H1 (cell line): Measurements from ENCODE around the gene LPP. TPM values are rescaled to one million over a fixed set of nuclear protein-coding genes. Genes with fewer than 3 reads are reported as not detected.

ENCODE experiments used
- CTCF ChIA-PET: fragments of 300-600 bp; sonication (Branson Sonifier 250); formaldehyde crosslinking; loops from one replicate; lab custom pipeline; 2021; ENCODE audit not compliant: partially characterized antibody; lab: Charles Lee
- POLR2A ChIA-PET: fragments of 300-600 bp; sonication (Branson Sonifier 250); formaldehyde crosslinking; loops from one replicate; lab custom pipeline; 2021; ENCODE audit warnings: inconsistent platforms; ENCODE audit not compliant: partially characterized antibody; lab: Charles Lee
- DNase-seq, 2 experiments: peaks; one replicate each; pipeline versions ENCODE4 v3.0.0 to v3.0.0-alpha.2; 2010 to 2022; ENCODE audit warnings: low spot score in 2 of 2, low read depth in 1 of 2, mixed read lengths in 1 of 2
- FAIRE-seq: peaks from 2 replicates; lab custom pipeline; 2011; peaks lifted over from hg19 to GRCh38; lab: Jason Lieb, UNC
- H2AFZ ChIP-seq: 2 replicates; pipeline ENCODE4 v1.8.1; 2012; ENCODE audit warnings: low read length, inconsistent platforms
- H2AK5ac ChIP-seq: 2 replicates; pipeline ENCODE4 v1.6.1; 2013; ENCODE audit warnings: low read depth, low read length
- H2BK120ac ChIP-seq: replicated peaks from 2 replicates; pipeline ENCODE3; 2013; ENCODE audit warnings: low read depth, low read length, inconsistent platforms
- H2BK12ac ChIP-seq: 2 replicates; pipeline ENCODE4 v1.6.1; 2013; ENCODE audit warnings: low read depth, low read length
- H2BK15ac ChIP-seq: 2 replicates; pipeline ENCODE4 v1.6.1; 2013; ENCODE audit warnings: low read length
- H2BK20ac ChIP-seq: 2 replicates; pipeline ENCODE4 v1.6.1; 2013; ENCODE audit warnings: low read length
- H2BK5ac ChIP-seq: 2 replicates; pipeline ENCODE4 v1.6.1; 2013; ENCODE audit warnings: low read depth, low read length
- H3K14ac ChIP-seq: 2 replicates; pipeline ENCODE4 v1.6.1; 2013; ENCODE audit warnings: inconsistent platforms; ENCODE audit not compliant: insufficient read length
- H3K18ac ChIP-seq: 2 replicates; pipeline ENCODE4 v1.6.1; 2013; ENCODE audit warnings: low read length; ENCODE audit errors: extremely low read depth
- H3K23ac ChIP-seq: 2 replicates; pipeline ENCODE4 v1.6.1; 2013; ENCODE audit warnings: inconsistent platforms; ENCODE audit not compliant: insufficient read length
- H3K23me2 ChIP-seq: 2 replicates; pipeline ENCODE4 v1.6.1; 2013; ENCODE audit warnings: low read depth, low read length
- H3K27ac ChIP-seq: 2 replicates; pipeline ENCODE4 v1.6.1; 2011; ENCODE audit warnings: low read depth, low read length, inconsistent platforms
- H3K27me3 ChIP-seq, 4 experiments: replicated peaks in 1 of 4; 1 replicate in 1 of 4; 2 replicates in 3 of 4; pipeline versions ENCODE4 v1.6.1 to v1.8.1; 2011 to 2013; ENCODE audit warnings: low read length in 3 of 4, mild to moderate bottlenecking in 3 of 4, inconsistent platforms in 2 of 4, mixed read lengths in 2 of 4, moderate library complexity in 1 of 4; ENCODE audit not compliant: control insufficient read depth in 3 of 4, insufficient read depth in 3 of 4; ENCODE audit errors: extremely low read depth in 1 of 4
- H3K36me3 ChIP-seq, 4 experiments: 2 replicates each; pipeline versions ENCODE4 v1.6.1 to v1.8.1; 2011 to 2013; ENCODE audit warnings: mild to moderate bottlenecking in 4 of 4, low read length in 3 of 4, moderate library complexity in 2 of 4, control low read depth in 1 of 4, inconsistent platforms in 1 of 4; ENCODE audit not compliant: insufficient read depth in 4 of 4, control insufficient read depth in 2 of 4
- H3K4ac ChIP-seq: replicated peaks from 2 replicates; pipeline ENCODE3; 2013; ENCODE audit warnings: low read length, low read depth, mixed read lengths, inconsistent platforms; ENCODE audit not compliant: insufficient read length
- H3K4me1 ChIP-seq, 4 experiments: replicated peaks in 1 of 4; 1 replicate in 1 of 4; 2 replicates in 3 of 4; pipeline versions ENCODE4 v1.6.1 to v1.8.1; 2011 to 2013; ENCODE audit warnings: low read length in 3 of 4, inconsistent platforms in 2 of 4, mixed read lengths in 1 of 4; ENCODE audit not compliant: insufficient read depth in 4 of 4, control insufficient read depth in 3 of 4
- H3K4me2 ChIP-seq, 2 experiments: 2 replicates each; pipeline versions ENCODE4 v1.6.1 to v1.8.1; 2011 to 2013; ENCODE audit warnings: low read depth in 2 of 2, low read length in 2 of 2, control low read depth in 1 of 2, inconsistent platforms in 1 of 2, mild to moderate bottlenecking in 1 of 2; ENCODE audit not compliant: insufficient read depth in 1 of 2
- H3K4me3 ChIP-seq, 4 experiments: fragments of 200-600, 300-600 bp in 1 of 4; sonication (generic), shearing (Covaris generic), sonication (Bioruptor Twin) in 1 of 4; 2 replicates each; pipeline versions ENCODE4 v1.5.1 to v1.8.1; 2011 to 2016; ENCODE audit warnings: low read length in 4 of 4, low read depth in 3 of 4, control low read depth in 2 of 4, inconsistent platforms in 2 of 4, mild to moderate bottlenecking in 2 of 4, mixed read lengths in 1 of 4, moderate library complexity in 1 of 4; ENCODE audit not compliant: insufficient read depth in 2 of 4; ENCODE audit errors: extremely low read depth in 1 of 4
- H3K56ac ChIP-seq: replicated peaks from 2 replicates; pipeline ENCODE3; 2013; ENCODE audit warnings: low read depth, mild to moderate bottlenecking, mixed read lengths, low read length, inconsistent platforms; ENCODE audit not compliant: insufficient read length
- H3K79me1 ChIP-seq: 2 replicates; pipeline ENCODE4 v1.6.1; 2013; ENCODE audit warnings: low read depth, low read length, control low read depth
- H3K79me2 ChIP-seq, 2 experiments: 2 replicates each; pipeline versions ENCODE4 v1.6.1 to v1.8.1; 2012 to 2013; ENCODE audit warnings: low read length in 2 of 2, mild to moderate bottlenecking in 2 of 2, inconsistent platforms in 1 of 2; ENCODE audit not compliant: insufficient read depth in 2 of 2, control insufficient read depth in 1 of 2
- H3K9ac ChIP-seq, 4 experiments: replicated peaks in 1 of 4; 1 replicate in 1 of 4; 2 replicates in 3 of 4; pipeline versions ENCODE4 v1.6.1 to v1.8.1; 2011 to 2013; ENCODE audit warnings: low read depth in 3 of 4, low read length in 3 of 4, control low read depth in 2 of 4, mild to moderate bottlenecking in 2 of 4, moderate library complexity in 2 of 4, inconsistent platforms in 1 of 4; ENCODE audit errors: extremely low read depth in 1 of 4
- H3K9me3 ChIP-seq, 2 experiments: 2 replicates each; pipeline versions ENCODE4 v1.6.1 to v1.8.1; 2012 to 2013; ENCODE audit warnings: mild to moderate bottlenecking in 2 of 2, moderate library complexity in 2 of 2, control low read depth in 1 of 2, inconsistent platforms in 1 of 2, low read depth in 1 of 2, low read length in 1 of 2, mixed read lengths in 1 of 2; ENCODE audit not compliant: insufficient read depth in 2 of 2
- H4K20me1 ChIP-seq, 2 experiments: replicated peaks in 1 of 2; 2 replicates each; pipeline versions ENCODE3 to v1.8.1; 2011 to 2013; ENCODE audit warnings: inconsistent platforms in 2 of 2, low read length in 2 of 2, mild to moderate bottlenecking in 1 of 2; ENCODE audit not compliant: insufficient read depth in 2 of 2, control insufficient read depth in 1 of 2
- H4K5ac ChIP-seq: 2 replicates; pipeline ENCODE4 v1.6.1; 2013; ENCODE audit warnings: low read length, low read depth, mixed read lengths, inconsistent platforms; ENCODE audit not compliant: insufficient read length
- H4K8ac ChIP-seq: 2 replicates; pipeline ENCODE4 v1.8.0; 2013; ENCODE audit warnings: mild to moderate bottlenecking, moderate library complexity, low read length, inconsistent platforms; ENCODE audit not compliant: insufficient read depth; ENCODE audit errors: extremely low read depth
- H4K91ac ChIP-seq: replicated peaks from 2 replicates; pipeline ENCODE3; 2013; ENCODE audit warnings: low read length, mixed read lengths, inconsistent platforms; ENCODE audit not compliant: insufficient read length
- EGR1 ChIP-seq: IDR thresholded peaks from 2 replicates; pipeline ENCODE4 v1.6.1; 2011; ENCODE audit warnings: low read depth, low read length, borderline replicate concordance
- FOSL1 ChIP-seq: IDR thresholded peaks from 2 replicates; pipeline ENCODE4 v1.6.1; 2011; ENCODE audit warnings: mild to moderate bottlenecking, low read depth, low read length, moderate library complexity; ENCODE audit not compliant: insufficient read depth
- KDM4A ChIP-seq: IDR thresholded peaks from one replicate; pipeline ENCODE4 v1.7.1; 2012; ENCODE audit warnings: low read depth, mild to moderate bottlenecking, moderate library complexity, low read length, inconsistent platforms; ENCODE audit not compliant: severe bottlenecking
- MAFK ChIP-seq: IDR thresholded peaks from 2 replicates; pipeline ENCODE4 v1.6.1; 2012; ENCODE audit warnings: low read depth, mild to moderate bottlenecking, improper control_type of control experiment, low read length
- NRF1 ChIP-seq: IDR thresholded peaks from 2 replicates; pipeline ENCODE4 v1.6.1; 2011; ENCODE audit warnings: mild to moderate bottlenecking, low read depth, low read length, improper control_type of control experiment
- POU5F1 ChIP-seq: IDR thresholded peaks from 2 replicates; pipeline ENCODE4 v1.6.1; 2011; ENCODE audit warnings: low read depth, mild to moderate bottlenecking, low read length, moderate library complexity
- RFX5 ChIP-seq: IDR thresholded peaks from 2 replicates; pipeline ENCODE4 v1.6.1; 2011; ENCODE audit warnings: low read depth, low read length, improper control_type of control experiment, borderline replicate concordance
- WGBS, 2 experiments: shearing (Covaris generic) in 1 of 2; methylation state at CpG; one replicate each; pipeline versions ENCODE4 v1.1.6 to v1.1.7; 2013 to 2015; ENCODE audit warnings: low lambda C conversion rate in 2 of 2, mixed read lengths in 2 of 2, inconsistent platforms in 1 of 2, low coverage in 1 of 2, missing lambda C conversion rate in 1 of 2; ENCODE audit not compliant: insufficient replicate concordance in 2 of 2, insufficient coverage in 1 of 2, insufficient read length in 1 of 2; ENCODE audit errors: extremely low coverage in 1 of 2, missing lambda C conversion rate in 1 of 2; 5-methylcytosine and 5-hydroxymethylcytosine counted together
- polyA plus RNA-seq, 7 experiments: library from polyadenylated mRNA; depleted of rRNA in 3 of 7; stranded (reverse) in 5 of 7; unstranded in 2 of 7; fragments of >200 nt in 5 of 7; fragments of 200-250 nt in 2 of 7; gene quantifications; 1 replicate in 5 of 7; 2 replicates in 1 of 7; 4 replicates in 1 of 7; pipeline versions ENCODE4 v1.2.1 to v1.2.3, GENCODE V29; 2011 to 2013; ENCODE audit warnings: missing spikeins in 2 of 7, mixed read lengths in 2 of 7
- total RNA-seq: library from RNA; stranded (reverse); fragmentation: NEBNext Ultra II Directional; extraction: Animal tissue kit (Norgen Biotek cat#: 25700); gene quantifications from 2 replicates; pipeline ENCODE4 v1.2.1, GENCODE V29; 2021
- TF ChIP-seq, protein P1 (sequence below): IDR thresholded peaks from 2 replicates; pipeline ENCODE4 v1.6.1; 2012; ENCODE audit warnings: low read length, inconsistent platforms
- TF ChIP-seq, protein P2 (sequence below), 3 experiments: IDR thresholded peaks; 1 replicate in 2 of 3; 2 replicates in 1 of 3; pipeline versions ENCODE4 v1.5.1 to v1.6.1; 2011; ENCODE audit warnings: low read length in 3 of 3, mild to moderate bottlenecking in 3 of 3, inconsistent platforms in 2 of 3, low read depth in 1 of 3, moderate library complexity in 1 of 3; ENCODE audit not compliant: insufficient read depth in 1 of 3; ENCODE audit errors: control extremely low read depth in 1 of 3

The LPP gene
- total and polyA plus RNA-seq, 2 of the 8 experiments (the other 6 are each of a cell fraction or from before 2014, with no cell fraction given): 10.0 to 53.3 TPM

DNA sequence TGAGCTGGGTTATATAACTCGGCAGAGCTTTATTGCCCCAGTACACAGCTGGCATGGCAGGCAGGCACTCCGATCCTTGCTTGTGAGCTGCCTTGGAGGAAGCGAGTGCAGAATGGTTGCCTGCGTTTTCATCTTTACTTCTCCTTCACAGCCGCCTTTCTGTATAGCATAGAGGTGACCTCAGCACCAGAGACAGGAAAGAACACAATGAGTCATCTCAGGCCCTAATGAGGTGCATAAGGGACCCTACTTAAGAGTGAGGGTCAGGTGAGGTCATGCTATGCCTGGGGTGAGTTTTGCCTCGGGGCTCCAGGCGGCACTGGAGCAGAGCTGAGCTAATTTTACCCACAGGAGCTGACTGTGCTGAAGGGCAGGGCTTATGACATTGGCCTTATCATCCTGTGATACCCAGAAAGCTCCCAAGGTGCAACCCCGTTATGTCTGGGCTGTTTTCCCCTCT lies 43.5 kb downstream of the LPP start:
- peak in 1 of 2 experiments; percentile 61 for DNase-seq
- Histone ChIP-seq H3K27me3 (no peaks in the 10 kb centered on the region), H3K27ac (no peak overlapping the region), H2BK5ac (no peak overlapping the region), H3K79me1 (peaks cover 3% of the 10 kb centered on the region; the same call in 1 of the 2 replicates), H3K18ac (no peak overlapping the region), H2BK12ac (no peak overlapping the region), H2BK15ac (no peak overlapping the region), H2AK5ac (no peak overlapping the region), H4K5ac (no peak overlapping the region), H3K23me2 (no peaks in the 10 kb centered on the region), H3K4me2 (no peak overlapping the region), H4K20me1 (peaks cover 0 to 4% of the 10 kb centered on the region in 2 experiments), H3K79me2 (peaks cover 0 to 17% of the 10 kb centered on the region in 2 experiments; a peak in 3 of 4 replicates), H4K91ac (no peak overlapping the region), H2BK20ac (no peak overlapping the region), H3K4me3 (no peak overlapping the region), H3K23ac (no peak overlapping the region), H3K4me1 (peaks cover 0 to 6% (median 4%) of the 10 kb centered on the region in 4 experiments; a peak in 3 of 7 replicates), H3K4ac (no peak overlapping the region), H2AFZ (no peak overlapping the region), H3K36me3 (no peaks in the 10 kb centered on the region), H2BK120ac (no peak overlapping the region), H4K8ac (no peak overlapping the region), H3K9me3 (no peaks in the 10 kb centered on the region), H3K14ac (no peak overlapping the region), H3K9ac (no peak overlapping the region), H3K56ac (no peak overlapping the region)
- WGBS, 2 experiments: 85% methylated on average over 8 of the region's 8 CpGs; no CpG with 5 or more reads in 1 of the 2 experiments
- POLR2A ChIA-PET: interaction anchor here (0.9 kb wide), 1 partner anchor 13 kb away, joined by 3 read pairs; no protein-coding TSS in a partner anchor
- FAIRE-seq: no peak
- CTCF ChIA-PET: interaction anchor here (0.7 to 7.0 kb wide), 3 partner anchors 9 to 457 kb away, joined by 3 to 50 read pairs (median 6); no protein-coding TSS in a partner anchor
- no peak for TF ChIP-seq MAFK
- TF ChIP-seq RFX5: no peak
- no peak for TF ChIP-seq EGR1
- TF ChIP-seq NRF1: no peak
- no peak for TF ChIP-seq KDM4A
- TF ChIP-seq, protein P1, sequence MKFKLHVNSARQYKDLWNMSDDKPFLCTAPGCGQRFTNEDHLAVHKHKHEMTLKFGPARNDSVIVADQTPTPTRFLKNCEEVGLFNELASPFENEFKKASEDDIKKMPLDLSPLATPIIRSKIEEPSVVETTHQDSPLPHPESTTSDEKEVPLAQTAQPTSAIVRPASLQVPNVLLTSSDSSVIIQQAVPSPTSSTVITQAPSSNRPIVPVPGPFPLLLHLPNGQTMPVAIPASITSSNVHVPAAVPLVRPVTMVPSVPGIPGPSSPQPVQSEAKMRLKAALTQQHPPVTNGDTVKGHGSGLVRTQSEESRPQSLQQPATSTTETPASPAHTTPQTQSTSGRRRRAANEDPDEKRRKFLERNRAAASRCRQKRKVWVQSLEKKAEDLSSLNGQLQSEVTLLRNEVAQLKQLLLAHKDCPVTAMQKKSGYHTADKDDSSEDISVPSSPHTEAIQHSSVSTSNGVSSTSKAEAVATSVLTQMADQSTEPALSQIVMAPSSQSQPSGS: no peak
- TF ChIP-seq, protein P2, sequence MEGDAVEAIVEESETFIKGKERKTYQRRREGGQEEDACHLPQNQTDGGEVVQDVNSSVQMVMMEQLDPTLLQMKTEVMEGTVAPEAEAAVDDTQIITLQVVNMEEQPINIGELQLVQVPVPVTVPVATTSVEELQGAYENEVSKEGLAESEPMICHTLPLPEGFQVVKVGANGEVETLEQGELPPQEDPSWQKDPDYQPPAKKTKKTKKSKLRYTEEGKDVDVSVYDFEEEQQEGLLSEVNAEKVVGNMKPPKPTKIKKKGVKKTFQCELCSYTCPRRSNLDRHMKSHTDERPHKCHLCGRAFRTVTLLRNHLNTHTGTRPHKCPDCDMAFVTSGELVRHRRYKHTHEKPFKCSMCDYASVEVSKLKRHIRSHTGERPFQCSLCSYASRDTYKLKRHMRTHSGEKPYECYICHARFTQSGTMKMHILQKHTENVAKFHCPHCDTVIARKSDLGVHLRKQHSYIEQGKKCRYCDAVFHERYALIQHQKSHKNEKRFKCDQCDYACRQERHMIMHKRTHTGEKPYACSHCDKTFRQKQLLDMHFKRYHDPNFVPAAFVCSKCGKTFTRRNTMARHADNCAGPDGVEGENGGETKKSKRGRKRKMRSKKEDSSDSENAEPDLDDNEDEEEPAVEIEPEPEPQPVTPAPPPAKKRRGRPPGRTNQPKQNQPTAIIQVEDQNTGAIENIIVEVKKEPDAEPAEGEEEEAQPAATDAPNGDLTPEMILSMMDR (IDR thresholded peaks at IDR 0.05; ENCODE audit: control extremely low read depth in 1 of 3, insufficient read depth in 1 of 3, low read depth in 1 of 3, low read length in 3 of 3): no peak
- no peak for TF ChIP-seq FOSL1
- TF ChIP-seq POU5F1: no peak
